ENCODE measurements around the gene POU3F2. TPM values are rescaled to one million over a fixed set of nuclear protein-coding genes. Genes with fewer than 3 reads are reported as not detected.
A peak's percentile ranks its signal among the peaks of the same experiment; 100 is the strongest.

The POU3F2 gene
- total RNA-seq, 1 experiment from 2014 or later, result 0.07 TPM

DNA sequence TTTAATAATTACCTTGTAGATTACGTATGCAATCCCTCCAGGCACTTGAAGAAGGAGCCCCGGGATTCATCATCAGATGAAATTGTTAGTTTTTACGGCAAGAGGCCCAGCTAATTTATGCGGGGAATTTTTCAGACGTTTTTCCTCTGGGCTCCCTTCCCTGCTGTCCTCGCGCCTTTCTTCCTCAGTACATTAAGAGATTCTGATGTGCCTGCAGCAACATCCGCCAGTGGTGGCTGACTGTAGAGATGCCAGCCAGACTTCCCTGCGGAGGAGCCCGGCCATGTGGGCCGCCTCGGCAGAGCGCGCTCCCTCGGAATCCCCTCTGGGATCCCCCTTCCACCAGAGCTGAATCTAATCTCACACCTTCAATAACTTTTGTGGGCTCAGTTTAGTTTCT, 46.4 kb upstream of the POU3F2 start:
- Histone ChIP-seq H3K4me1 (ENCODE audit: insufficient read depth, low read length) (no peaks in the 10 kb centered on the region), H3K36me3 (ENCODE audit: low read depth, low read length) (no peaks in the 10 kb centered on the region), H3K9me3 (ENCODE audit: low read length) (no peaks in the 10 kb centered on the region), H3K9me2 (replicated peaks; ENCODE audit: low read length) (no peaks in the 10 kb centered on the region), H4K20me1 (ENCODE audit: low read length) (no peaks in the 10 kb centered on the region), H3K4me2 (ENCODE audit: low read length) (no peak overlapping the region), H3K79me2 (ENCODE audit: low read length) (no peaks in the 10 kb centered on the region), H2AFZ (ENCODE audit: low read length) (no peak overlapping the region), H3K27ac (ENCODE audit: low read length) (no peak overlapping the region), H3F3A (ENCODE audit: low read length, unreplicated experiment) (no peaks in the 10 kb centered on the region), H3K9ac (ENCODE audit: low read length) (no peak overlapping the region), H3K4me3 (ENCODE audit: low read length) (no peak overlapping the region), H3K27me3 (ENCODE audit: low read length) (peaks cover 81% of the 10 kb centered on the region)
- POLR2A ChIA-PET (ENCODE audit: unreplicated experiment), result no interaction called here
- intact Hi-C loops (cut with micrococcal nuclease), result no loop called here
- CTCF ChIA-PET, result no interaction called here
- TF ChIP-seq, protein P1, sequence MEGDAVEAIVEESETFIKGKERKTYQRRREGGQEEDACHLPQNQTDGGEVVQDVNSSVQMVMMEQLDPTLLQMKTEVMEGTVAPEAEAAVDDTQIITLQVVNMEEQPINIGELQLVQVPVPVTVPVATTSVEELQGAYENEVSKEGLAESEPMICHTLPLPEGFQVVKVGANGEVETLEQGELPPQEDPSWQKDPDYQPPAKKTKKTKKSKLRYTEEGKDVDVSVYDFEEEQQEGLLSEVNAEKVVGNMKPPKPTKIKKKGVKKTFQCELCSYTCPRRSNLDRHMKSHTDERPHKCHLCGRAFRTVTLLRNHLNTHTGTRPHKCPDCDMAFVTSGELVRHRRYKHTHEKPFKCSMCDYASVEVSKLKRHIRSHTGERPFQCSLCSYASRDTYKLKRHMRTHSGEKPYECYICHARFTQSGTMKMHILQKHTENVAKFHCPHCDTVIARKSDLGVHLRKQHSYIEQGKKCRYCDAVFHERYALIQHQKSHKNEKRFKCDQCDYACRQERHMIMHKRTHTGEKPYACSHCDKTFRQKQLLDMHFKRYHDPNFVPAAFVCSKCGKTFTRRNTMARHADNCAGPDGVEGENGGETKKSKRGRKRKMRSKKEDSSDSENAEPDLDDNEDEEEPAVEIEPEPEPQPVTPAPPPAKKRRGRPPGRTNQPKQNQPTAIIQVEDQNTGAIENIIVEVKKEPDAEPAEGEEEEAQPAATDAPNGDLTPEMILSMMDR (conservative IDR thresholded peaks at IDR 0.05; ENCODE audit: low read depth, low read length), result no peak
- TF ChIP-seq EZH2phosphoT487 (IDR thresholded peaks at IDR 0.05; ENCODE audit: borderline replicate concordance, low read length), result no peak
- TF ChIP-seq EZH2 (IDR thresholded peaks at IDR 0.05; ENCODE audit: low read length, unreplicated experiment), result no peak
- ATAC-seq, result no peak
- no peak for DNase-seq
- no TSS peak for BruUV-seq (replicated peaks)

DNA sequence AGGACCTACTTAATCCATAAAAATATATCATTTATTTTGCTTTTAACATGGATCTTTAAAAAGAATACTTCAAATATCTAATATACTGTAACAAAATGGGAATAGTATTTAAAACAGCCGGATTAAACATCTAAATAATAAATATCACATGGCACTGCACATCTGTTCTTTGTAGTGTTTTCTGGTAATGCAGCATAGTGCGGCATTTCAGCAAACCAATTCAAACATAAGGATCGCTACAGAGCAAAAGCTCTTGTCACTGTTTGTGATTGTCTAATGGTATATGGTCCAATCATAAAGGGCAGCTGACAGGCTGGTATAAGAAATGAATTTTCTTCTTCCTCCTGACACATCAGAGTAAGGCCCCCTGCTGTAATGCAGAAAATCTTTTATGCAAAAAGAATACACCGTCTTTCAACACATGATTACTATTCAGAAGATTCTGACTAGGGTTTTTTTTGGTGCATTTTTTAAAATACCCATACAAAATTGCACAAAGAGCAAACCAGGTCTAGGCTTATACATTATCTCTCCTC, 40.0 kb upstream of the POU3F2 start:
- Histone ChIP-seq H3K9ac (ENCODE audit: low read length) (no peak overlapping the region), H3F3A (ENCODE audit: low read length, unreplicated experiment) (no peaks in the 10 kb centered on the region), H3K4me2 (ENCODE audit: low read length) (no peak overlapping the region), H3K27ac (ENCODE audit: low read length) (no peak overlapping the region), H3K4me3 (ENCODE audit: low read length) (no peak overlapping the region), H3K27me3 (ENCODE audit: low read length) (peaks cover 45% of the 10 kb centered on the region), H3K9me3 (ENCODE audit: low read length) (no peaks in the 10 kb centered on the region), H3K9me2 (replicated peaks; ENCODE audit: low read length) (no peaks in the 10 kb centered on the region), H4K20me1 (ENCODE audit: low read length) (no peaks in the 10 kb centered on the region), H3K79me2 (ENCODE audit: low read length) (no peaks in the 10 kb centered on the region), H3K4me1 (ENCODE audit: insufficient read depth, low read length) (no peaks in the 10 kb centered on the region), H3K36me3 (ENCODE audit: low read depth, low read length) (no peaks in the 10 kb centered on the region), H2AFZ (ENCODE audit: low read length) (no peak overlapping the region)
- DNase-seq, result no peak
- TF ChIP-seq EZH2phosphoT487 (IDR thresholded peaks at IDR 0.05; ENCODE audit: borderline replicate concordance, low read length), result no peak
- TF ChIP-seq, protein P1 (conservative IDR thresholded peaks at IDR 0.05; ENCODE audit: low read depth, low read length), result no peak
- no peak for TF ChIP-seq EZH2 (IDR thresholded peaks at IDR 0.05; ENCODE audit: low read length, unreplicated experiment)
- ChIA-PET POLR2A (ENCODE audit: unreplicated experiment) (no interaction called here), CTCF (no interaction called here)
- no TSS peak for BruUV-seq (replicated peaks)
- intact Hi-C loops (cut with micrococcal nuclease), result no loop called here
- no peak for ATAC-seq

DNA sequence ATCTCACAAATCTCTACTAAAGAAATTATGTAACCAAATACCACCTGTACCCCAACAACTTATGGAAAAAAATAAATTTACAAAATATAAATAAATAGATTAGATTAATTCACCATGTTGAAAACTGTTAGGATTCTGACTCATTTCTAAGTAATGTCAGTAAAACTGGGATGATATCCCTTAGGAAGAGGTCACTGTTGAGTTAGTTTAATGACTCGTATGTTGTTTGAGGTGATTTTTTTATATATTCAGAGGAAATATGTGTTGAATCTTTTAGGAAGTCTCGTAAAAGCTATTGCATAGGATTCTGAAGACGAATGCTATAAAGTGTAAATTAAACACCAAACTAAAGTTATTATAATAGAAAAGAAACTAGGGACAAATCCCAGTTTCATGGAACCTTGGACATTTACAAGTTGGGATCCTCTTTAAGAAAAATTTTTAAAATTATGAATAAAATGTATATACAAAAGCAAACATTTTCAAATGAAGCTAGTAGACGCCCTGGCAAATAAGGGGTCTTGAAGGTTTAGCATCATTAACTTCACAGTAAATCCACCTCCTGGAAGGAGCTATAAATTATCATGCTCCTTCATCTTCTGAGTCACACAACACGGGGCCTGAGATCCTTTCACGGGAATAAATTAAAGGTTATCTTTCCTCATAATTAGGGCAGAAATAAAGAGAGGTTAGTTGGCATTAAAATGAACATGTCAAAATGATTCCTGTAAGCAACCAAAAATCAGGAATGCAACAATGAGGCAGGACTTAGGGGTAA, 37.0 kb upstream of the POU3F2 start:
- H3K79me2 ChIP-seq (ENCODE audit: low read length), result no peaks in the 10 kb centered on the region
- H3K4me3 ChIP-seq (ENCODE audit: low read length), result no peak overlapping the region
- no peaks in the 10 kb centered on the region for H3K9me2 ChIP-seq (replicated peaks; ENCODE audit: low read length)
- H3F3A ChIP-seq (ENCODE audit: low read length, unreplicated experiment), result no peaks in the 10 kb centered on the region
- H3K27me3 ChIP-seq (ENCODE audit: low read length), result peaks cover 22% of the 10 kb centered on the region
- no peaks in the 10 kb centered on the region for H3K4me1 ChIP-seq (ENCODE audit: insufficient read depth, low read length)
- no peak overlapping the region for H3K9ac ChIP-seq (ENCODE audit: low read length)
- H3K36me3 ChIP-seq (ENCODE audit: low read depth, low read length), result no peaks in the 10 kb centered on the region
- POLR2A ChIA-PET (ENCODE audit: unreplicated experiment), result no interaction called here
- H2AFZ ChIP-seq (ENCODE audit: low read length), result no peak overlapping the region
- H3K27ac ChIP-seq (ENCODE audit: low read length), result no peak overlapping the region
- CTCF ChIA-PET, result no interaction called here
- H3K4me2 ChIP-seq (ENCODE audit: low read length), result no peak overlapping the region
- DNase-seq (peak; percentile 23), ATAC-seq (peak; percentile 62)
- no peaks in the 10 kb centered on the region for H4K20me1 ChIP-seq (ENCODE audit: low read length)
- TF ChIP-seq, protein P1 (conservative IDR thresholded peaks at IDR 0.05; ENCODE audit: low read depth, low read length), result no peak
- TF ChIP-seq EZH2phosphoT487 (IDR thresholded peaks at IDR 0.05; ENCODE audit: borderline replicate concordance, low read length) (no peak), EZH2 (IDR thresholded peaks at IDR 0.05; ENCODE audit: low read length, unreplicated experiment) (no peak)
- no TSS peak for BruUV-seq (replicated peaks)
- H3K9me3 ChIP-seq (ENCODE audit: low read length), result no peaks in the 10 kb centered on the region
- intact Hi-C loops (cut with micrococcal nuclease), result no loop called here

Measured in PC-3 (cell line).